PC-9 (cell line): ENCODE results near the gene BRF1. TPM values are rescaled to one million over a fixed set of nuclear protein-coding genes. Genes with fewer than 3 reads are reported as not detected.
"Not testable (repeated sequence)": the region's sequence is repeated elsewhere in the genome, so short reads cannot be mapped to it uniquely, and the experiment has no call there.

ENCODE experiments used
- BruUV-seq: library from RNA; stranded (reverse); fragments of 400-500 nt; replicated peaks from 2 replicates; lab custom pipeline; 2021; lab: Mats Ljungman, UMichigan
- CTCF ChIA-PET: fragments of 300-600 bp; sonication (Branson Sonifier 250); formaldehyde crosslinking; loops from one replicate; lab custom pipeline; 2022; ENCODE audit warnings: antibody characterized with exemption; lab: Charles Lee
- POLR2A ChIA-PET: fragments of 300-600 bp; sonication (Branson Sonifier 250); formaldehyde crosslinking; loops from one replicate; lab custom pipeline; 2022; ENCODE audit warnings: antibody characterized with exemption; ENCODE audit not compliant: unreplicated experiment; lab: Charles Lee
- DNase-seq, 2 experiments: peaks; one replicate each; pipeline versions ENCODE4 v3.0.0 to v3.0.0-alpha.2; 2015 to 2022; ENCODE audit warnings: mixed read lengths in 1 of 2
- H2AFZ ChIP-seq: fragments of 200-600 bp; sonication (generic); 2 replicates; pipeline ENCODE4 v1.8.1; 2017; ENCODE audit warnings: antibody characterized with exemption
- H3F3A ChIP-seq: fragments of 200-600 bp; sonication (generic); 2 replicates; pipeline ENCODE4 v1.8.1; 2017; ENCODE audit warnings: antibody characterized with exemption, mild to moderate bottlenecking, low read depth; ENCODE audit not compliant: insufficient read depth
- H3K27ac ChIP-seq: fragments of 200-600 bp; sonication (generic); 2 replicates; pipeline ENCODE4 v1.6.1; 2016; ENCODE audit warnings: mixed run types
- H3K27me3 ChIP-seq: fragments of 200-600 bp; sonication (generic); 2 replicates; pipeline ENCODE4 v1.6.1; 2016; ENCODE audit warnings: low read depth, mixed run types; ENCODE audit not compliant: insufficient read depth
- H3K36me3 ChIP-seq: fragments of 200-600 bp; sonication (generic); 2 replicates; pipeline ENCODE4 v1.6.1; 2016; ENCODE audit warnings: low read depth, mixed run types
- H3K4me1 ChIP-seq: fragments of 200-600 bp; sonication (generic); replicated peaks from 2 replicates; pipeline ENCODE4 v1.6.1; 2016; ENCODE audit warnings: mixed run types; ENCODE audit not compliant: insufficient read depth
- H3K4me2 ChIP-seq: fragments of 200-600 bp; sonication (generic); 2 replicates; pipeline ENCODE4 v1.6.1; 2017; ENCODE audit warnings: mixed run types
- H3K4me3 ChIP-seq: fragments of 200-600 bp; sonication (generic); 2 replicates; pipeline ENCODE4 v1.6.1; 2016; ENCODE audit warnings: mixed run types
- H3K79me2 ChIP-seq: fragments of 200-600 bp; sonication (generic); 2 replicates; pipeline ENCODE4 v1.6.1; 2017; ENCODE audit warnings: low read depth, mixed run types
- H3K9me2 ChIP-seq: fragments of 200-600 bp; sonication (generic); 2 replicates; pipeline ENCODE4 v1.8.1; 2017; ENCODE audit warnings: mild to moderate bottlenecking; ENCODE audit not compliant: insufficient read depth
- H3K9me3 ChIP-seq: fragments of 200-600 bp; sonication (generic); 2 replicates; pipeline ENCODE4 v1.8.1; 2016; ENCODE audit warnings: low read depth; ENCODE audit not compliant: insufficient read depth
- H4K20me1 ChIP-seq: fragments of 200-600 bp; sonication (generic); 2 replicates; pipeline ENCODE4 v1.8.1; 2017; ENCODE audit not compliant: insufficient read depth
- EZH2 ChIP-seq: fragments of 200-600 bp; sonication (generic); IDR thresholded peaks from 2 replicates; pipeline ENCODE4 v1.8.0; 2017; ENCODE audit warnings: antibody characterized with exemption, low read depth
- intact Hi-C: fragments of 100-400 bp; cut with micrococcal nuclease; formaldehyde crosslinking; loops from one replicate; pipeline ENCODE4 v1.10.0; 2022; ENCODE audit not compliant: unreplicated experiment
- total RNA-seq: library from RNA; stranded (reverse); gene quantifications from 2 replicates; pipeline ENCODE4 v1.2.3, GENCODE V29; 2021
- TF ChIP-seq, protein P1 (sequence below): fragments of 200-600 bp; sonication (generic); conservative IDR thresholded peaks from 2 replicates; pipeline ENCODE4 v1.6.1; 2017; ENCODE audit warnings: mixed run types, antibody characterized with exemption, mild to moderate bottlenecking, moderate library complexity

The BRF1 gene
- total RNA-seq, 1 experiment from 2014 or later = 24.8 TPM

DNA sequence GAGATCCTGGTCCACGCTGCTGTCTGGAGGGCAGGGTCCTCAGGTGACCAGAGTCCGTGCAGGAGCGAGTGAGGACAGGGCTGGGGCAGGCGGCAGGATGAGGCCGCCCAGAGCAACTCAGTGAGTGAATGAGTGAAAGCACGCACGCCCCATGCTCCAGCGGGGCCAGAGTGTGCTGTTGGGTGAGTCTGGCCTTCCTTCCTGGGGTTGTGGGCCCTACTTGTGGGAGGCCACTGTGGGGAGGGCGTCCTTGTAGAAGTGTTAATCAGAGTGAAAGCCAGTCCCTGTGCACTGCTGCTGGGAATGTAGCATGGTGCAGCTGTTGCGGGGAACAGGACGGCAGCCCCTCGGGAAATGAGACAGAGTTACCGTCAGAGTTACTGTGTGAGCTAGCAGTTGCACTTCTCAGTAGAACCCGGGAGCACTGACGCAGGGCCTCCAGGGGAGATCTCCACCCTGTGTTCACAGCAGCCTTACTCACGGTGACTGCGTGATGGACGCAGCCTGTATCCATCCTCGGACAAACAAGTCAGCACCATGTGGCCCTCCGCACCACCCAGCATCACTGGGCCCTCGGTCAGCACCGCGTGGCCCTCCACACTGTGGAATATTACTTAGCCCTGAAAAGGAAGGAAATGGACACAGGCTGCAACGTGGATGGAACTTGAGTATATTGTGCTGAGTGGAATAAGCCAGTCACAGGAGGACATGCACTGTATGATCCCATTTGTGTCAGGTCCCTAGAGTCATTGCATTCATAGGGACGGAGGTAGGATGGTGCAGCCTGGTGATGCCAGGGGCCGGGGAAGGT is 35.9 kb upstream of the BRF1 start:
- Histone ChIP-seq H3K27me3 (no peaks in the 10 kb centered on the region), H4K20me1 (peaks cover 18% of the 10 kb centered on the region), H3K9me2 (no peaks in the 10 kb centered on the region), H3K27ac (no peak overlapping the region), H3K4me2 (no peak overlapping the region), H3K9me3 (no peaks in the 10 kb centered on the region), H3F3A (no peaks in the 10 kb centered on the region), H3K4me1 (no peaks in the 10 kb centered on the region), H3K79me2 (no peaks in the 10 kb centered on the region), H3K36me3 (no peaks in the 10 kb centered on the region), H2AFZ (no peak overlapping the region), H3K4me3 (no peak overlapping the region)
- ChIA-PET POLR2A (no interaction called here), CTCF (no interaction called here)
- no TSS peak for BruUV-seq
- no peak for DNase-seq
- TF ChIP-seq, protein P1, sequence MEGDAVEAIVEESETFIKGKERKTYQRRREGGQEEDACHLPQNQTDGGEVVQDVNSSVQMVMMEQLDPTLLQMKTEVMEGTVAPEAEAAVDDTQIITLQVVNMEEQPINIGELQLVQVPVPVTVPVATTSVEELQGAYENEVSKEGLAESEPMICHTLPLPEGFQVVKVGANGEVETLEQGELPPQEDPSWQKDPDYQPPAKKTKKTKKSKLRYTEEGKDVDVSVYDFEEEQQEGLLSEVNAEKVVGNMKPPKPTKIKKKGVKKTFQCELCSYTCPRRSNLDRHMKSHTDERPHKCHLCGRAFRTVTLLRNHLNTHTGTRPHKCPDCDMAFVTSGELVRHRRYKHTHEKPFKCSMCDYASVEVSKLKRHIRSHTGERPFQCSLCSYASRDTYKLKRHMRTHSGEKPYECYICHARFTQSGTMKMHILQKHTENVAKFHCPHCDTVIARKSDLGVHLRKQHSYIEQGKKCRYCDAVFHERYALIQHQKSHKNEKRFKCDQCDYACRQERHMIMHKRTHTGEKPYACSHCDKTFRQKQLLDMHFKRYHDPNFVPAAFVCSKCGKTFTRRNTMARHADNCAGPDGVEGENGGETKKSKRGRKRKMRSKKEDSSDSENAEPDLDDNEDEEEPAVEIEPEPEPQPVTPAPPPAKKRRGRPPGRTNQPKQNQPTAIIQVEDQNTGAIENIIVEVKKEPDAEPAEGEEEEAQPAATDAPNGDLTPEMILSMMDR = no peak
- no peak for TF ChIP-seq EZH2
- intact Hi-C loops = no loop called here

GRCh38 chr14:105335735-105336476 is 35.1 kb upstream of the BRF1 start:
- DNase-seq = no peak
- H3K36me3 ChIP-seq = no peaks in the 10 kb centered on the region
- no peaks in the 10 kb centered on the region for H3K9me2 ChIP-seq
- no peak for TF ChIP-seq EZH2
- TF ChIP-seq, protein P1 = no peak
- no peak overlapping the region for H3K4me3 ChIP-seq
- no peaks in the 10 kb centered on the region for H3F3A ChIP-seq
- H3K79me2 ChIP-seq = no peaks in the 10 kb centered on the region
- BruUV-seq = no TSS peak
- no peaks in the 10 kb centered on the region for H3K4me1 ChIP-seq
- H3K27me3 ChIP-seq = no peaks in the 10 kb centered on the region
- no peak overlapping the region for H3K27ac ChIP-seq
- H3K4me2 ChIP-seq = no peak overlapping the region
- H2AFZ ChIP-seq = no peak overlapping the region
- no peaks in the 10 kb centered on the region for H3K9me3 ChIP-seq
- H4K20me1 ChIP-seq = peaks cover 19% of the 10 kb centered on the region
- intact Hi-C loops = no loop called here
- ChIA-PET CTCF (no interaction called here), POLR2A (no interaction called here)

DNA sequence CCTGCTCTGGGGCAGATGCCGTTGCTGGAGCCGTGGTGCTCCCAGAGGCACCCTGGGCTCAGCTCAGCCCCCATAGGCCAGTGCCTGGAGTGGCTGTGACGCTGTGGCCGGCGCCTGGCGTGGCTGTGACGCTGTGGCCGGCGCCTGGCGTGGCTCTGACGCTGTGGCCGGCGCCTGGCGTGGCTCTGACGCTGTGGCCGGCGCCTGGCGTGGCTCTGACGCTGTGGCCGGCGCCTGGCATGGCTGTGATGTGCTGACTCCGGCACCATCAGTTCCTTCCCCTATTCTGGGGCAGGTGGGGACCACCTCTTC is 34.4 kb upstream of the BRF1 start:
- H3K27ac ChIP-seq, POLR2A ChIA-PET, CTCF ChIA-PET, H3F3A ChIP-seq, DNase-seq, intact Hi-C loops, H3K4me2 ChIP-seq, H3K4me3 ChIP-seq, BruUV-seq, H3K9me3 ChIP-seq, H3K79me2 ChIP-seq, H3K9me2 ChIP-seq, H3K4me1 ChIP-seq, H3K27me3 ChIP-seq, H2AFZ ChIP-seq, H3K36me3 ChIP-seq: not testable (repeated sequence)
- H4K20me1 ChIP-seq = peaks cover 19% of the 10 kb centered on the region
